Measurements from ENCODE around the gene MAST2.

Gene MAST2

DNA sequence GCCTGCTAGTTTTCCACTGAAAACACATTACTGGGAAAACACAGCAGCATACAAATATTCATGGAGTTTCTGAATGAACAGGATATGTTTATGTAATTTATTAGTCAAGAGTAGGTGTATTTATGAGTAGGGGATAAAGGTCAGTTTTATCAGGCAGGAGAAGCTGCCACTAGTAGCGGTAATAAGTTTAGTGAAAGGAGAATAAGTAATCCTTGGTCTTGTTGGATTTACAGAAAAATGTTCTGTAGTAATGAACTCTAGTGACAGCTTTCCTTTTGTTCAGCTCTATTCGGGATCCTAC is 1.2 kb downstream of the MAST2 start:
- TF ChIP-seq, protein P1, sequence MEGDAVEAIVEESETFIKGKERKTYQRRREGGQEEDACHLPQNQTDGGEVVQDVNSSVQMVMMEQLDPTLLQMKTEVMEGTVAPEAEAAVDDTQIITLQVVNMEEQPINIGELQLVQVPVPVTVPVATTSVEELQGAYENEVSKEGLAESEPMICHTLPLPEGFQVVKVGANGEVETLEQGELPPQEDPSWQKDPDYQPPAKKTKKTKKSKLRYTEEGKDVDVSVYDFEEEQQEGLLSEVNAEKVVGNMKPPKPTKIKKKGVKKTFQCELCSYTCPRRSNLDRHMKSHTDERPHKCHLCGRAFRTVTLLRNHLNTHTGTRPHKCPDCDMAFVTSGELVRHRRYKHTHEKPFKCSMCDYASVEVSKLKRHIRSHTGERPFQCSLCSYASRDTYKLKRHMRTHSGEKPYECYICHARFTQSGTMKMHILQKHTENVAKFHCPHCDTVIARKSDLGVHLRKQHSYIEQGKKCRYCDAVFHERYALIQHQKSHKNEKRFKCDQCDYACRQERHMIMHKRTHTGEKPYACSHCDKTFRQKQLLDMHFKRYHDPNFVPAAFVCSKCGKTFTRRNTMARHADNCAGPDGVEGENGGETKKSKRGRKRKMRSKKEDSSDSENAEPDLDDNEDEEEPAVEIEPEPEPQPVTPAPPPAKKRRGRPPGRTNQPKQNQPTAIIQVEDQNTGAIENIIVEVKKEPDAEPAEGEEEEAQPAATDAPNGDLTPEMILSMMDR (IDR thresholded peaks at IDR 0.05; ENCODE audit: control insufficient read depth, insufficient read depth, low read depth, low read length, missing control alignments): no peak
- peak overlapping the region; percentile 79 for H3K4me3 ChIP-seq (ENCODE audit: control insufficient read depth, low read depth, low read length)
- DNase-seq (ENCODE audit: low read depth): no peak

DNA sequence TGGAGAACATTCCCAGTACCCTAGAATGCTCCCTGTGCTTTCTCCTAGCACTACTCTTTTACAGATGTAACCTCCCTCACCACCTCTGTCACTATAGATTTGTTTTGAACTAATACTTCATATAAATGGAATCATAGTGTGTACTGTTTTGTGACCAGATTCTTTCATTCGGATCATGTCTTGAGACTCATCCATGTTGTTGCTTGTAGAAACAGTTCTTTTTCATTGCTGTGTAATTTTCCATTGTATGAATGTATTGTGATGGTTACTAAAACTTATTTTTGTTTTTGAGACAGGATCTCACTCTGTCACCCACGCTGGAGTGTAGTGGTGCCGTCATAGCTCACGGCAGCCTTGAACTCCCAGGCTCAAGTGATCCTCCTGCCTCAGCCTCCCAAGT is 2.7 kb downstream of the MAST2 start:
- no peak overlapping the region for H3K4me3 ChIP-seq (ENCODE audit: control insufficient read depth, low read depth, low read length)

DNA sequence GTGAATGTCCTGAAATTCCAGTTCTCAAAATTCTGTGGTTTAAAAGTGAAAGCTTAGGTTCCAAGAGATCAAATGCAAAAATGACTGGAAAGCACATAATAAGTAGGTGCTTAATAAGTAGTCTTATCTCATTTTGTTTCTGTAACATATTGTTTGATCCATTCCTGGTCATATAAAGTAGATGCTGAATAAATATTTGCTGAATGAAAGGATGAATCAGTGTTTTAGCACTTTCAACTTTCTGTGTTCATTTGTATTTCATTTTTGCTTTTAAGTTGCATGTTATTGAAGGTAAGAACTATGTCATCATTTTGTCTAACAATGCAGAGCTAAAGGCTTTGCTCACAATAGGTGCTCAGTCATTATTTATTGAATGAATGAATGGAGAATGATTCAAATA is 6.3 kb downstream of the MAST2 start:
- no peak for DNase-seq (ENCODE audit: low read depth)
- no peak overlapping the region for H3K4me3 ChIP-seq (ENCODE audit: control insufficient read depth, low read depth, low read length)
- TF ChIP-seq, protein P1 (IDR thresholded peaks at IDR 0.05; ENCODE audit: control insufficient read depth, insufficient read depth, low read depth, low read length, missing control alignments): no peak

More for the DNA sequence above, 2.7 kb downstream of the MAST2 start:
- DNase-seq (ENCODE audit: low read depth): no peak
- TF ChIP-seq, protein P1 (IDR thresholded peaks at IDR 0.05; ENCODE audit: control insufficient read depth, insufficient read depth, low read depth, low read length, missing control alignments): no peak

DNA sequence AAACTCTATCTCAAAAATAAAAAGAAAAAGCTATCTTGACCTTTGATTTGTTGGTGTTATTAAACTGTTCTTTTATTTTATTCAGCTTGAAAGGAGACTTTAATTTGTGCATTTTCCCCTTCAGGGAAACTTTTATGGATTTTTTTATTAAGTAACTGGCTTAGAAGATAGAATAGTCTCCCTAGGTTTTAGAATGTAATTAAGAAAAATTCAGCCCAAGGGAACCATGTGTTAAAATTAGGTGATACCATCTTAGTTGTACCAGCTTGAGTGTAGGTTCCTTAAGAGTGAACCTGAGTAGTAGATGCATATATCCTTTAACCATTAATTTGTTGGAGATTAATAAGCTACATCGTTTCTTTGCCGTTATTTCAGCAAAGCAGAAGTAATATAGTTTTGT is 11.4 kb downstream of the MAST2 start:
- H3K4me3 ChIP-seq (ENCODE audit: control insufficient read depth, low read depth, low read length): no peak overlapping the region
- no peak for DNase-seq (ENCODE audit: low read depth)
- TF ChIP-seq, protein P1 (IDR thresholded peaks at IDR 0.05; ENCODE audit: control insufficient read depth, insufficient read depth, low read depth, low read length, missing control alignments): no peak

DNA sequence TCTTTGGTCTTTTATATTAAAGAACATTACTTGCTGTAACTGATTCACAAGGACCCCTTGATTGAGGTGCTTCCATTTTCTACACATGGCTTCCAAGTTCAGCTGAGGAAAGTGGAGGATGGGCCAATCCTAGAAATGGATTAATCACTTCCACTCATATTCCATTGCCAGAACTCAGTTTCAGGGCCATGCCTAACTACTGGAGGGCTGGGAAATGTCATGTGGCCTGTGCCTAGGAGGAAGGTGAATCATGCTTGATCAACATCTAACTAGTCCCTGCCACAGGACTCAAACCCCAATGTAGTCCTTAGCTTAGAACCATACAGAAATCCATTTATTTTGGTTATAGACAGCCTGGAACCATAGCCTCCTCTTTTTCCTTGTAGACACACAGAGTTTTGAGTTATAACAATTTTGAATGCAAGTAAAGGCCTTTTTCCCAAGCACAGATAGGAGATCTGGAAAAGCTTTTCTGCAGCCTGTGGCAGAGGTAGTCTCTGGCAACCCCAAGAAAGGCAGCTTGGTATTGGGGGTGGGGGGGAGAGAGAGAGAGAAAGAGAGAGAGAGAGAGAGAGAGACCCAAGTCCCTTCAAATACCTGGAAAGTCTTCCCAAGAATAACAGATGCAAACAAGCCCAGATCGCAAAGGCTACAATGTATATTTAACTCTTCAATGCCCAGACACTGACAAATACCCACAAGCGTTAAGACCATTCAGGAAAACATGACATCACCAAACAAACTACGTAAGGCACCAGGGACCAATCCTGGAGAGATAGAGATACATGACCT is 12.5 kb downstream of the MAST2 start:
- H3K4me3 ChIP-seq (ENCODE audit: control insufficient read depth, low read depth, low read length): no peak overlapping the region
- TF ChIP-seq, protein P1 (IDR thresholded peaks at IDR 0.05; ENCODE audit: control insufficient read depth, insufficient read depth, low read depth, low read length, missing control alignments): no peak
- no peak for DNase-seq (ENCODE audit: low read depth)

DNA sequence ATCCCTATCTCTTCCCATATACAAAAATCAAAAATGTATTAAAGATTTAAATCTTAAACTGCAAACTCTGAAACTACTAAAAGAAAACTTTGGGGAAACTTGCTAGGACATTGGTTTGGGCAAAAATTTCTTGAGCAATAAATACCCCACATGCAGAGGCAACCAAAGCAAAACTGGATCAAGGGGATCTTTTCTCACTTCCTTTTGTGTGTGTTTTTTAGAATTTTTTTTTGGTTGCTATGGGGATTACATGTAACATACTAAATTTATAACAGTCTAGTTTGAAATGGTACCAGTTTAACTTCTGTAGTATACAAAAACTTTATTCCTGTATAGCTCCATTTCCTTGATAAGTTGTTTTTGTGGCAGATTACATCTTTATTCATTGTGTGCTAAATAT is 16.8 kb downstream of the MAST2 start:
- no peak for DNase-seq (ENCODE audit: low read depth)
- TF ChIP-seq, protein P1 (IDR thresholded peaks at IDR 0.05; ENCODE audit: control insufficient read depth, insufficient read depth, low read depth, low read length, missing control alignments): no peak
- no peak overlapping the region for H3K4me3 ChIP-seq (ENCODE audit: control insufficient read depth, low read depth, low read length)

All from AG09309 (cell line).